ENCODE measurements around the gene MATCAP1. TPM values are rescaled to one million over a fixed set of nuclear protein-coding genes. Genes with fewer than 3 reads are reported as not detected.

MATCAP1 gene
- total and polyA plus RNA-seq, 2 of the 8 experiments (the other 6 are each of a cell fraction or from before 2014, with no cell fraction given), result 22.9 to 27.5 TPM

DNA sequence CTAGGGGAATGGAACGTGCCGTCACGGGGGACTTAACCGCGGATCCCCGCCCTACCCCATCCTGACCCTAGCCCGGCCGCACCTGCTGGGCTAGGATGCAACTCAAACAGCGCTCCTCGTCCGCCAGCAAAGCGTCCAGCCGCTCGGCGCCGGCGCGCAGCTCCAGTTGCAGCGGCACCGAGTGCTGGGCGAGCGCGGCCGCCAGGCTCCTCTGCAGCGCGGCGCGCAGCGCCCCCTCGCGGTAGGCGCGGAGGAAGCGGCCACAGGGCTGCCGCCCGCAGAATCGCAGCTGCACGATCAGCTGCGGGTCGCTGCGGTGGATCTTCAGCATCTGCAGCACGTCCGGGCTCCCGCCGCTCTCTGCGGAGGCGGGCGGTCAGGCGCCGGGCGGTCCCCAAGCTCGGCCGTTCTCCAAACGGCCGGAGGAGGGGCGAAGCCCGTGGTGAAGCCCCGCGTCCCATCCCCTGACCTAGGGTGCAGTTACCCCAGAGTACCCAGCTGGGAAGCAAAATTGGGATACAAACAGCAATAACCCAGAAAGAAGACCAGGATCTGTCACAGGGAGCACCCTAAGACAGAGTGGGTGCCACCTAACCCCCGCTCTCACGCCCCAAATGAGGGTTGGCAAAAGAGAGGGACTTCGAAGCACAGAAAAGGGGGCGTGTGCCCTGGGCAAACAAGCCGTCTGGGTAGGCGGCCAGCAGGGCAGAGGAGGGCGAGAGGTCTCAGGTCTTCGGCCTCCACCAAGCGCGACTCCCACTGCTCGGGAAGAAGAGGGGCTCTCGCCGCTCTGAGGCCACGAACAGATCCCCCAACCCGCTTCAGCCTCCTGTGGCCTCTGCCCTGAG is 28.2 kb downstream of the MATCAP1 start (continued):
- TF ChIP-seq CBX5 (IDR thresholded peaks at IDR 0.05; ENCODE audit: low read depth, low read length) (no peak), FOSL1 (IDR thresholded peaks at IDR 0.05; ENCODE audit: insufficient read depth, low read depth, low read length) (no peak), SP4 (IDR thresholded peaks at IDR 0.05; ENCODE audit: low read length) (no peak), CTBP2 (IDR thresholded peaks at IDR 0.05; ENCODE audit: borderline replicate concordance, insufficient read depth, insufficient read length, low read length) (no peak), TAF7 (optimal IDR thresholded peaks at IDR 0.05; ENCODE audit: borderline replicate concordance, low read depth, low read length) (peak; percentile 64), CBX8 (IDR thresholded peaks at IDR 0.05; ENCODE audit: borderline replicate concordance, low read depth, low read length) (no peak), GTF2F1 (IDR thresholded peaks at IDR 0.05; ENCODE audit: borderline replicate concordance, low read depth, low read length) (no peak), BACH1 (IDR thresholded peaks at IDR 0.05; ENCODE audit: low read length) (no peak), YY1 (IDR thresholded peaks at IDR 0.05; ENCODE audit: low read depth, low read length) (peak; percentile 57; the same call in 1 of the 2 replicates), NANOG (IDR thresholded peaks at IDR 0.05; ENCODE audit: insufficient read depth, low read depth, low read length, poor library complexity, severe bottlenecking) (peak; percentile 51), KDM4A (IDR thresholded peaks at IDR 0.05; ENCODE audit: low read depth, low read length, severe bottlenecking) (peak; percentile 54), TEAD4 (IDR thresholded peaks at IDR 0.05; ENCODE audit: low read depth, low read length) (peak; percentile 31; the same call in 1 of the 2 replicates), POLR2A (IDR thresholded peaks at IDR 0.05; ENCODE audit: control extremely low read depth in 1 of 2, low read depth in 2 of 2, low read length in 2 of 2) (no peak), RBBP5 (IDR thresholded peaks at IDR 0.05; ENCODE audit: borderline replicate concordance, low read depth, low read length) (no peak), SRF (IDR thresholded peaks at IDR 0.05; ENCODE audit: low read depth, low read length) (peak; percentile 72), TCF12 (IDR thresholded peaks at IDR 0.05; ENCODE audit: low read depth, low read length) (0 out of 2 replicates have a peak, but pooled peaks have one; percentile 58), SP1 (IDR thresholded peaks at IDR 0.05; ENCODE audit: low read depth, low read length) (no peak), ASH2L (IDR thresholded peaks at IDR 0.05; ENCODE audit: low read length) (no peak), TBP (IDR thresholded peaks at IDR 0.05; ENCODE audit: low read depth, low read length) (peak; percentile 39; the same call in 1 of the 2 replicates), NRF1 (IDR thresholded peaks at IDR 0.05; ENCODE audit: low read depth, low read length) (no peak), KDM1A (IDR thresholded peaks at IDR 0.05; ENCODE audit: borderline replicate concordance, low read length) (no peak), TAF1 (IDR thresholded peaks at IDR 0.05; ENCODE audit: low read depth, low read length) (no peak), RNF2 (IDR thresholded peaks at IDR 0.05; ENCODE audit: borderline replicate concordance, low read depth, low read length, missing control alignments, poor library complexity, severe bottlenecking) (no peak), SIN3A (conservative IDR thresholded peaks at IDR 0.05 in 1 of 2, IDR thresholded peaks at IDR 0.05 in 1 of 2; ENCODE audit: low read depth in 1 of 2, low read length in 2 of 2) (peak in 1 of 2 experiments; percentile 60; a peak in 1 of 4 replicates), CEBPB (IDR thresholded peaks at IDR 0.05; ENCODE audit: low read depth, low read length) (no peak)
